NCI-H1930 (cell line): Measurements from ENCODE around the gene BIRC7.
"Not testable (repeated sequence)": the region's sequence is repeated elsewhere in the genome, so short reads cannot be mapped to it uniquely, and the experiment has no call there.

ENCODE experiments used
- DNase-seq, 2 experiments: peaks; one replicate each; lab custom pipeline; 2025; lab: John Stamatoyannopoulos, UW

BIRC7 gene

GRCh38 chr20:63208346-63208909 is 27.3 kb upstream of the BIRC7 start:
- DNase-seq = no peak

- DNase-seq = no peak
These were observed 25.6 kb upstream of the BIRC7 start for GRCh38 chr20:63210011-63210605.

- DNase-seq = no peak
These were observed 23.3 kb upstream of the BIRC7 start for GRCh38 chr20:63212393-63212730.

- DNase-seq = no peak
These were observed 22.9 kb upstream of the BIRC7 start for GRCh38 chr20:63212792-63213191.

- DNase-seq = no peak
These were observed 21.2 kb upstream of the BIRC7 start for GRCh38 chr20:63214514-63214913.

GRCh38 chr20:63215101-63216040 is 20.3 kb upstream of the BIRC7 start:
- no peak for DNase-seq

GRCh38 chr20:63216041-63216848 is 19.5 kb upstream of the BIRC7 start, which contains the start of gene YTHDF1:
Gene YTHDF1 (minus strand): TSS chr20:63216131. CDS start chr20:63215892, 239 bp downstream.
- peak; percentile 96 to 98 for DNase-seq

- no peak for DNase-seq
These were observed 18.7 kb upstream of the BIRC7 start for GRCh38 chr20:63216849-63217471.

GRCh38 chr20:63217706-63218105 is 18.0 kb upstream of the BIRC7 start:
- DNase-seq = no peak

GRCh38 chr20:63218701-63219446 is 16.8 kb upstream of the BIRC7 start:
- DNase-seq = no peak

- DNase-seq = no peak
These were observed 16.3 kb upstream of the BIRC7 start for GRCh38 chr20:63219447-63219821.

GRCh38 chr20:63219866-63220521 is 15.7 kb upstream of the BIRC7 start:
- no peak for DNase-seq

- DNase-seq = no peak
These were observed 14.9 kb upstream of the BIRC7 start for GRCh38 chr20:63220696-63221399.

GRCh38 chr20:63221400-63222053 is 14.2 kb upstream of the BIRC7 start:
- DNase-seq = not testable (repeated sequence)

- no peak for DNase-seq
These were observed 13.2 kb upstream of the BIRC7 start for GRCh38 chr20:63222541-63222940.

- peak; percentile 16 to 67 for DNase-seq
These were observed 12.4 kb upstream of the BIRC7 start for GRCh38 chr20:63223121-63223825.

- no peak for DNase-seq
These were observed 11.9 kb upstream of the BIRC7 start for GRCh38 chr20:63223826-63224207.

- DNase-seq = no peak
These were observed 11.2 kb upstream of the BIRC7 start for GRCh38 chr20:63224412-63225081.
